ENCODE measurements around the gene RUNDC1.

Gene RUNDC1

GRCh38 chr17:43034894-43035293 is 54.5 kb downstream of the RUNDC1 start:
- no peak for TF ChIP-seq ZBTB7A (IDR thresholded peaks at IDR 0.05; ENCODE audit: low read depth)
- TF ChIP-seq NFIC (IDR thresholded peaks at IDR 0.05) = no peak
- TF ChIP-seq FOXM1 (IDR thresholded peaks at IDR 0.05; ENCODE audit: borderline replicate concordance, low read depth) = no peak
- TF ChIP-seq CREB1 (IDR thresholded peaks at IDR 0.05; ENCODE audit: low read depth) = no peak
- no peak for TF ChIP-seq TEAD4 (IDR thresholded peaks at IDR 0.05)
- TF ChIP-seq REST (IDR thresholded peaks at IDR 0.05; ENCODE audit: low read depth) = no peak
- no peak for TF ChIP-seq EGR1 (IDR thresholded peaks at IDR 0.05)
- no peak for TF ChIP-seq MAX (IDR thresholded peaks at IDR 0.05)
- TF ChIP-seq YY1 (IDR thresholded peaks at IDR 0.05; ENCODE audit: low read depth) = no peak
- TF ChIP-seq TAF1 (IDR thresholded peaks at IDR 0.05; ENCODE audit: low read depth) = no peak
- TF ChIP-seq RAD21 (IDR thresholded peaks at IDR 0.05; ENCODE audit: low read depth) = no peak
- TF ChIP-seq USF1 (IDR thresholded peaks at IDR 0.05) = no peak
- no peak for TF ChIP-seq EP300 (IDR thresholded peaks at IDR 0.05; ENCODE audit: borderline replicate concordance)
- TF ChIP-seq CEBPB (IDR thresholded peaks at IDR 0.05) = no peak
- no peak for TF ChIP-seq TCF12 (IDR thresholded peaks at IDR 0.05; ENCODE audit: low read depth)

- TF ChIP-seq TCF12 (IDR thresholded peaks at IDR 0.05; ENCODE audit: low read depth) (no peak), MAX (IDR thresholded peaks at IDR 0.05) (no peak), CREB1 (IDR thresholded peaks at IDR 0.05; ENCODE audit: low read depth) (no peak), FOXM1 (IDR thresholded peaks at IDR 0.05; ENCODE audit: borderline replicate concordance, low read depth) (no peak), USF1 (IDR thresholded peaks at IDR 0.05) (no peak), REST (IDR thresholded peaks at IDR 0.05; ENCODE audit: low read depth) (no peak), TEAD4 (IDR thresholded peaks at IDR 0.05) (no peak), ZBTB7A (IDR thresholded peaks at IDR 0.05; ENCODE audit: low read depth) (no peak), RAD21 (IDR thresholded peaks at IDR 0.05; ENCODE audit: low read depth) (no peak), CEBPB (IDR thresholded peaks at IDR 0.05) (no peak), EP300 (IDR thresholded peaks at IDR 0.05; ENCODE audit: borderline replicate concordance) (no peak), EGR1 (IDR thresholded peaks at IDR 0.05) (no peak)
These were observed 59.3 kb downstream of the RUNDC1 start for GRCh38 chr17:43039646-43040045.

- TF ChIP-seq CREB1 (IDR thresholded peaks at IDR 0.05; ENCODE audit: low read depth) (no peak), TEAD4 (IDR thresholded peaks at IDR 0.05) (no peak), MAX (IDR thresholded peaks at IDR 0.05) (no peak), FOXM1 (IDR thresholded peaks at IDR 0.05; ENCODE audit: borderline replicate concordance, low read depth) (no peak), TAF1 (IDR thresholded peaks at IDR 0.05; ENCODE audit: low read depth) (no peak)
These were observed 60.3 kb downstream of the RUNDC1 start for GRCh38 chr17:43040655-43041054.

- TF ChIP-seq FOXM1 (IDR thresholded peaks at IDR 0.05; ENCODE audit: borderline replicate concordance, low read depth) (no peak), ZBTB7A (IDR thresholded peaks at IDR 0.05; ENCODE audit: low read depth) (no peak), CREB1 (IDR thresholded peaks at IDR 0.05; ENCODE audit: low read depth) (no peak), REST (IDR thresholded peaks at IDR 0.05; ENCODE audit: low read depth) (no peak), USF1 (IDR thresholded peaks at IDR 0.05) (no peak), CEBPB (IDR thresholded peaks at IDR 0.05) (no peak), MAX (IDR thresholded peaks at IDR 0.05) (no peak), NFIC (IDR thresholded peaks at IDR 0.05) (no peak), TEAD4 (IDR thresholded peaks at IDR 0.05) (no peak), EGR1 (IDR thresholded peaks at IDR 0.05) (no peak), YY1 (IDR thresholded peaks at IDR 0.05; ENCODE audit: low read depth) (no peak), TAF1 (IDR thresholded peaks at IDR 0.05; ENCODE audit: low read depth) (no peak), EP300 (IDR thresholded peaks at IDR 0.05; ENCODE audit: borderline replicate concordance) (no peak), RAD21 (IDR thresholded peaks at IDR 0.05; ENCODE audit: low read depth) (no peak), TCF12 (IDR thresholded peaks at IDR 0.05; ENCODE audit: low read depth) (no peak)
These were observed 61.8 kb downstream of the RUNDC1 start for GRCh38 chr17:43042025-43042628.
